ENCODE results near the gene KCTD5.

The KCTD5 gene

GRCh38 chr16:2755158-2755557 is 72.8 kb downstream of the KCTD5 start:
- Histone ChIP-seq H3K4me3 (ENCODE audit: low read depth, low read length) (no peak overlapping the region), H3K9me3 (ENCODE audit: severe bottlenecking) (no peaks in the 10 kb centered on the region), H3K27me3 (ENCODE audit: insufficient read depth, low read depth, severe bottlenecking) (no peaks in the 10 kb centered on the region), H3K27ac (no peak overlapping the region), H3K36me3 (peaks cover 71% of the 10 kb centered on the region)
- DNase-seq: no peak
- TF ChIP-seq CTCF (IDR thresholded peaks at IDR 0.05; ENCODE audit: low read depth, low read length): no peak

DNA sequence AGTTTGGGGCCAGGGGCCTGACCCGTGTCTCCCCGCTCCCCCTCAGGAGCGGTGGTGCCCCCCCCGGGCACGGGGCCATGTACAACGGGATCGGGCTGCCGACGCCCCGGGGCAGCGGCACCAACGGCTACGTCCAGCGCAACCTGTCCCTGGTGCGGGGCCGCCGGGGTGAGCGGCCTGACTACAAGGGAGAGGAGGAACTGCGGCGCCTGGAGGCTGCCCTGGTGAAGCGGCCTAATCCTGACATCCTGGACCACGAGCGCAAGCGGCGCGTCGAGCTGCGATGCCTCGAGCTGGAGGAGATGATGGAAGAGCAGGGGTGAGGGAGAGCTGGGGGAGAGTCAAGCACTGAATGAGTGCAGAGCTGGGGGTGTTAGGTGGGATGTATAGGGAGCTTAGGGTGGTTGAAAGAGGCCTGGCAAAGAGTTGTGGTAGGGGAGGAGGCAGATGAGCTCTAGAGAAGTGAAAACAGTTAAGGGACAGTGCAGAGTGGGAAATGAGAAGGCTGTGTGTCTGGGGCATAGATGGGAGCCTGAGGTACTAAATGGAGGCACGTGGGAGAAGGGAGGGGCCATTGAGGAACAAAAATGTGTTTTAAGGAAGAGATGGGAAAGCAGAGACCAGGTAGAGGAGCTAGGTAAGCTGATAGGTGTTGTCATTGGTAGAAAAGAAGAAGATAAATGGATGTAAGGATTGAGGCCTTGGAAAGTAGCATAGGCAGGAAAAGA is 74.1 kb downstream of the KCTD5 start:
- no peak overlapping the region for H3K27ac ChIP-seq
- no peak for DNase-seq
- no peak for TF ChIP-seq CTCF (IDR thresholded peaks at IDR 0.05; ENCODE audit: low read depth, low read length)
- H3K27me3 ChIP-seq (ENCODE audit: insufficient read depth, low read depth, severe bottlenecking): no peaks in the 10 kb centered on the region
- H3K9me3 ChIP-seq (ENCODE audit: severe bottlenecking): no peaks in the 10 kb centered on the region
- H3K4me3 ChIP-seq (ENCODE audit: low read depth, low read length): no peak overlapping the region
- H3K36me3 ChIP-seq: peaks cover 84% of the 10 kb centered on the region

DNA sequence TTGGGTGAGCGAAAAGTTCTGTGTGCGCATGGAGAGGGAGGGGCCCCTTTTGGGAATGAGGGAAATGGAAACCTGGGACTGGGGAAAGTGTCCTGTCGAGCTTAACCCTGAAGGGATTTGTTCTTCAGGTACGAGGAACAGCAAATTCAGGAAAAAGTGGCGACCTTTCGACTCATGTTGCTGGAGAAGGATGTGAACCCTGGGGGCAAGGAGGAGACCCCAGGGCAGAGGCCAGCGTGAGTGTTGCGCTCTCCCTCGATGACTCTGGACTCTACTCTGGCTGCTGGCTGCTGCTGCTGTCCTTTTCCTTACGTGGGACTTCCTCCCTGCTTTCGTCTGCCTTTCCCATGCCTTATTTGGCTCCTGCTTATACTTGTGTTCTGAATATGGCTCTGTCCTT is 75.0 kb downstream of the KCTD5 start:
- no peaks in the 10 kb centered on the region for H3K27me3 ChIP-seq (ENCODE audit: insufficient read depth, low read depth, severe bottlenecking)
- DNase-seq: no peak
- no peak overlapping the region for H3K27ac ChIP-seq
- H3K4me3 ChIP-seq (ENCODE audit: low read depth, low read length): no peak overlapping the region
- peaks cover 93% of the 10 kb centered on the region for H3K36me3 ChIP-seq
- peaks cover 2% of the 10 kb centered on the region for H3K9me3 ChIP-seq (ENCODE audit: severe bottlenecking)
- TF ChIP-seq CTCF (IDR thresholded peaks at IDR 0.05; ENCODE audit: low read depth, low read length): no peak
